ENCODE data around the gene SNAPIN.

SNAPIN gene

DNA sequence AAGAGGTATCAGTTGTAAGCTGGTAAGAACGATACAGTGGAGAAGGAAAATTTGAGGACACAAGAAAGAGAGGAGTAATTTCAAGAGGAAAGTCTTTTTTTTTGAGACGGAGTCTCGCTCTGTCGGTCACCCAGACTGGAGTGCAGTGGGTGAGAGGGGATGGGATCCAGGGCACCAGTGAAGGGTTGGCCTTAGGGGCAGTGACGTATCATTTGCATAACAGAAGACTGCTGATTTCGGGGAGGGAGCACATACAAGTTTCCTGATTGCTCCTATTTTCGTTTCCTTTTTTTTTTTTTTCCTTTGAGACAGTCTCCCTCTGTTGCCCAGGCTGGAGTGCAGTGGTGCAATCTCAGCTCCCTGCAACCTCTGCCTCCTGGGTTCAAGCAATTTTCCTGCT lies 35.4 kb upstream of the SNAPIN start:
- Histone ChIP-seq H3K9me3 (no peaks in the 10 kb centered on the region), H3K27me3 (no peaks in the 10 kb centered on the region), H3K4me1 (peaks cover 9% of the 10 kb centered on the region), H3K4me3 (ENCODE audit: low read depth, low read length) (no peak overlapping the region), H3K36me3 (no peaks in the 10 kb centered on the region)
- TF ChIP-seq, protein P1, sequence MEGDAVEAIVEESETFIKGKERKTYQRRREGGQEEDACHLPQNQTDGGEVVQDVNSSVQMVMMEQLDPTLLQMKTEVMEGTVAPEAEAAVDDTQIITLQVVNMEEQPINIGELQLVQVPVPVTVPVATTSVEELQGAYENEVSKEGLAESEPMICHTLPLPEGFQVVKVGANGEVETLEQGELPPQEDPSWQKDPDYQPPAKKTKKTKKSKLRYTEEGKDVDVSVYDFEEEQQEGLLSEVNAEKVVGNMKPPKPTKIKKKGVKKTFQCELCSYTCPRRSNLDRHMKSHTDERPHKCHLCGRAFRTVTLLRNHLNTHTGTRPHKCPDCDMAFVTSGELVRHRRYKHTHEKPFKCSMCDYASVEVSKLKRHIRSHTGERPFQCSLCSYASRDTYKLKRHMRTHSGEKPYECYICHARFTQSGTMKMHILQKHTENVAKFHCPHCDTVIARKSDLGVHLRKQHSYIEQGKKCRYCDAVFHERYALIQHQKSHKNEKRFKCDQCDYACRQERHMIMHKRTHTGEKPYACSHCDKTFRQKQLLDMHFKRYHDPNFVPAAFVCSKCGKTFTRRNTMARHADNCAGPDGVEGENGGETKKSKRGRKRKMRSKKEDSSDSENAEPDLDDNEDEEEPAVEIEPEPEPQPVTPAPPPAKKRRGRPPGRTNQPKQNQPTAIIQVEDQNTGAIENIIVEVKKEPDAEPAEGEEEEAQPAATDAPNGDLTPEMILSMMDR (IDR thresholded peaks at IDR 0.05; ENCODE audit: low read depth, low read length) = no peak
- no peak for DNase-seq

DNA sequence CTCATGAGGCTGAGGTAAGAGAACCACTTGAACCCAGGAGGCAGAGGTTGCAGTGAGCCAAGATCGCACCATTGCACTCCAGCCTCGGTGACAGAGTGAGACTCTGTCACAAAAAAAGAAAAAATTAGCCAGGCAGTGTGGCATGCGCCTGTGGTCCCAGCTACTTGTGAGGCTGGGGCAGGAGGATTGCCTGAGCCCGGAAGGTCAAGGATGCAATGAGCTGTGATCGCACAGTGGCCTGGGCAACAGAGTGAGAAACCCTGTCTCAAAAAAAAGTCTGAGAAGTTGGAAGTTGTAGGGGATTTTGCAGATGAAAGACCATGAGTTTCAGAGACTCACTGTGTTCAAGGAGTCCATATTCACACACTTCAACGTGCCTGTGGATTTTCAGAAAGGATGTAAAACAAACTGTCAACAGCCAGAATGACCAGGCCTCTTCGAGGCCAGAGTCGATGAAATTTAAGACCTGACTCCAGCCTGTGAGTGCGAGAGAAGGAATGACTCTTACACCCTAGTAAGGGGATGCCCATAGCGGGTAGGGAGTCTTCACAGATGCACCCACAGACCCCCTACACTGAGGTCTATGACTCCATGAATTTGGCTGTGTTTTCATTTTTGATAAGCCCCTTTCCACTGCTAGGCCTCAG lies 33.4 kb upstream of the SNAPIN start:
- Histone ChIP-seq H3K4me1 (peaks cover 9% of the 10 kb centered on the region), H3K4me3 (ENCODE audit: low read depth, low read length) (no peak overlapping the region)
- TF ChIP-seq, protein P1 (IDR thresholded peaks at IDR 0.05; ENCODE audit: low read depth, low read length) = no peak

DNA sequence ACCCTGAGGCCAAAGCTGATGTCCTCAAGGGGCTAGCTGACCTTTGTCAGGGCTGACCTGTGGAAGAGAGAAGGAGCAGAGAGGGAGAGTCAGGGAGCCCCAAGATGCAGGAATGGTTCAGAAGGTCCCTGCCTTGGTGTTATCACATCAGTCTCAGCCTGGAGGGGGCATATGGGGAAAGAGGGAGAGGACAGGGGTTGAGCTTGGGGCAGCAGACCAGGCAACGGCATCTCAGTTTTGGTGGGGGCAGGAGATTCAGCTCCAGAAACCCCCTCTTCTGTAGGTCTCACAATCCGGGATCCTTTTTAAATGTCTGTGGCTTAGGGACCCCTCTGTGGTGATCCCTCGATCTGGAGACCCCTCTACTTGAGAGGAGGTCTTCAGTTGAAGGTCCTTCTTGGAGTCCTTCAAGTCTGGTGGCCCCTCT lies 32.0 kb upstream of the SNAPIN start:
- Histone ChIP-seq H3K4me3 (ENCODE audit: low read depth, low read length) (no peak overlapping the region), H3K36me3 (no peaks in the 10 kb centered on the region), H3K4me1 (peaks cover 9% of the 10 kb centered on the region), H3K9me3 (no peaks in the 10 kb centered on the region), H3K27me3 (no peaks in the 10 kb centered on the region)
- TF ChIP-seq, protein P1 (IDR thresholded peaks at IDR 0.05; ENCODE audit: low read depth, low read length) = no peak
- DNase-seq = no peak

More for the DNA sequence above, 33.4 kb upstream of the SNAPIN start:
- Histone ChIP-seq H3K27me3 (no peaks in the 10 kb centered on the region), H3K36me3 (no peaks in the 10 kb centered on the region), H3K9me3 (no peaks in the 10 kb centered on the region)
- DNase-seq = no peak

GRCh38 chr1:153626904-153627714 lies 31.4 kb upstream of the SNAPIN start, which contains the start of gene S100A13:
Gene S100A13 (minus strand): TSS chr1:153627505. CDS start chr1:153626472, 1,033 bp downstream.
- Histone ChIP-seq H3K9me3 (no peaks in the 10 kb centered on the region), H3K4me1 (peaks cover 9% of the 10 kb centered on the region), H3K27me3 (no peaks in the 10 kb centered on the region), H3K36me3 (no peaks in the 10 kb centered on the region), H3K4me3 (ENCODE audit: low read depth, low read length) (no peak within 1 kb of the TSS)
- DNase-seq = peak; percentile 43
- TF ChIP-seq, protein P1 (IDR thresholded peaks at IDR 0.05; ENCODE audit: low read depth, low read length) = peak; percentile 38

DNA sequence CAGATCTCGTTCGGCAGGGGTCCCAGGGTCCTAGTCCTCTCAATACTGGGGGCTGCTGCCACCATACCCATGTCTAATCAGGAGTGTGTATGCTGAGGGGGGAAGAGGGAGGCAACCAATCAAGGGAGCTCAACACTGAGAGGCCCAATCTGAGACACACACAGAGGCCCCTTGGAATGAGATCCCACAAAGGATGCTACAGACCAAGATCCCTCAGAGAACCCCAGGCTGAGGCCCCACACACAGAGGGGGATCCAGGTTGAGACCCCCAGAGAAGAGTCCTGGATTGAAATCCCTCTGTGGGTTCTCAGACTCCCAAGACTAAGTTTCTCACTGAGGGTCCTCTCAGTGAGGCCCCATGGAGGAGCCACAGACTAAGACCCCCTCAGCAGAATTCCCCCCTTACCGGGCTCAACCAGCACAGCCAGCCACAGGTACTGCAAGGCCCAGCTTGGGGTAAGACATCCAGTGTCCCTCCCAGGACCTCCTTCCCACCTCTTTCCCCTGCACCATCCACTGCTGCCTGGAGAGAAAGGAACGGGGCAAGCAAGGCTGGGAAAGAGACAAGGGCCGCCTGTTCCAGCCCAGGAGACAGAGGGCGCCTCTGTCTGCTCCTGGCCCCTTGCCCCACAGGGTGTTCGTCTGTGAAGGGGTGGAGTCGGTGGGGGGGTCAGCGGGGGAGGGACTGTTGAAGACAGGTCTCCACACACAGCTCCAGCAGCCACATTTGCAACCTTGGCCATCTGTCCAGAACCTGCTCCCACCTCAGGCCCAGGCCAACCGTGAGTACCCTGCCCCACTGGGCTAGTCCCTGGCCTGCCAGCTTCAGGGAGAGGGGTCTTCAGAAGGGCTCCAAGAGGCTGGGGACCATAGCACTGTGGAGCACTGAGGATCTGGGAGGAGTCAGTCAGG lies 30.5 kb upstream of the SNAPIN start, which contains the start of gene S100A1:
Gene S100A1 (plus strand): TSS at position 720 of the 912 bp plus-strand sequence. CDS start 2,088 bp downstream, outside the sequence.
- H3K27me3 ChIP-seq = no peaks in the 10 kb centered on the region
- H3K4me1 ChIP-seq = peaks cover 9% of the 10 kb centered on the region
- TF ChIP-seq, protein P1 (IDR thresholded peaks at IDR 0.05; ENCODE audit: low read depth, low read length) = no peak
- no peaks in the 10 kb centered on the region for H3K36me3 ChIP-seq
- H3K4me3 ChIP-seq (ENCODE audit: low read depth, low read length) = no peak within 1 kb of the TSS
- DNase-seq = no peak
- no peaks in the 10 kb centered on the region for H3K9me3 ChIP-seq

All from BE2C (cell line).